ENCODE data around the gene RIPK1. TPM values are rescaled to one million over a fixed set of nuclear protein-coding genes. Genes with fewer than 3 reads are reported as not detected.
"Not testable (repeated sequence)": the region's sequence is repeated elsewhere in the genome, so short reads cannot be mapped to it uniquely, and the experiment has no call there.

RIPK1 gene
- total and polyA plus RNA-seq, 10 of the 15 experiments (the other 5 are each of a cell fraction or from before 2014, with no cell fraction given): 1.6 to 11.2 (median 6.3) TPM

DNA sequence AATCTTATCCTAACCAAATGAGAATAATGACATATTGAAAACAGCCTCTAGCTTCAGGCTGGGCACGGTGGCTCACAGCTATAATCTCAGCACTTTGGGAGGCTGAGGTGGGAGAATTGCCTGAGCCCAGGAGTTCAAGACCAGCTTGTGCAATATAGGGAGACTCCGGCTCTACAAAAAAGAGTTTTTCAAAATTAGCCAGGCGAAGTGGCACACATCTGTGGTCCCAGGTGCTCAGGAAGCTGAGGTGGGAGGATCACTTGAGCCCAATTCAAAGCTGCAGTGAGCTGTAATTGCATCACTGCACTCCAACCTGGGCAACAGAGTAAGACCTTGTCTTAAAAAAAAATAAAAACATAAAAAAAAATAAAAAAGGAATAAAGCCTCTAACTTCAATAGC is 84.4 kb downstream of the RIPK1 start (continued):
- TF ChIP-seq, protein P1, sequence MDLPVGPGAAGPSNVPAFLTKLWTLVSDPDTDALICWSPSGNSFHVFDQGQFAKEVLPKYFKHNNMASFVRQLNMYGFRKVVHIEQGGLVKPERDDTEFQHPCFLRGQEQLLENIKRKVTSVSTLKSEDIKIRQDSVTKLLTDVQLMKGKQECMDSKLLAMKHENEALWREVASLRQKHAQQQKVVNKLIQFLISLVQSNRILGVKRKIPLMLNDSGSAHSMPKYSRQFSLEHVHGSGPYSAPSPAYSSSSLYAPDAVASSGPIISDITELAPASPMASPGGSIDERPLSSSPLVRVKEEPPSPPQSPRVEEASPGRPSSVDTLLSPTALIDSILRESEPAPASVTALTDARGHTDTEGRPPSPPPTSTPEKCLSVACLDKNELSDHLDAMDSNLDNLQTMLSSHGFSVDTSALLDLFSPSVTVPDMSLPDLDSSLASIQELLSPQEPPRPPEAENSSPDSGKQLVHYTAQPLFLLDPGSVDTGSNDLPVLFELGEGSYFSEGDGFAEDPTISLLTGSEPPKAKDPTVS (IDR thresholded peaks at IDR 0.05; ENCODE audit: low read depth, low read length): no peak
- TF ChIP-seq STAT3 (IDR thresholded peaks at IDR 0.05; ENCODE audit: low read depth, low read length): no peak
- no peak for TF ChIP-seq BHLHE40 (IDR thresholded peaks at IDR 0.05; ENCODE audit: borderline replicate concordance in 1 of 2, low read depth in 2 of 2, low read length in 1 of 2)

DNA sequence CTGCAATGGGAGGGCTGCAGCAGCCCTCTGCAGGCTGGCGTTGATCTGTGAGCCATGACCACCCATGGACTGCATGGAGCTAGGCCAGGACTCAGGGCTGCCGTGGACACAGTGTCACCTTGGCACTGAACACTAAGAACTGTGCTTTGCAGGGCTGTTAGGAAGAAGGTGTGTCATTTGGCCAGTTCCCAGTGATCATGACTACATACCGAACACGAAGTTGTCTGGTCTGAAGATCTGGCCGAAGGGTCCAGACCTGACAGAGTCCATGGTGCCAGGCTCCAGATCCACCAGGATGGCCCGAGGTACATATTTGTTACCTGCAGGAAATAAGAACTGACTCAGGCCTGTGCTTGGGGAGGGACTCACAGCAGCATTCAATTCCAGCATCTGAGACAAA is 87.1 kb downstream of the RIPK1 start:
- H3K4me1 ChIP-seq (ENCODE audit: control insufficient read depth, insufficient read depth, low read length); BruUV-seq (replicated peaks); DNase-seq (ENCODE audit: low read depth, low spot score); H3K36me3 ChIP-seq (ENCODE audit: control insufficient read depth in 2 of 2, insufficient read depth in 2 of 2, low read length in 1 of 2); POLR2A ChIA-PET; SMC1A ChIA-PET (ENCODE audit: uncharacterized antibody, unreplicated experiment); H3K27me3 ChIP-seq (replicated peaks in 1 of 2; ENCODE audit: control insufficient read depth in 2 of 2, insufficient read depth in 2 of 2, low read length in 1 of 2); H3K9me3 ChIP-seq (replicated peaks; ENCODE audit: control insufficient read depth, insufficient read depth, low read length); H2AFZ ChIP-seq (ENCODE audit: control insufficient read depth, low read depth, low read length); H3K79me2 ChIP-seq (ENCODE audit: control insufficient read depth, insufficient read depth, low read length); H3K27ac ChIP-seq (ENCODE audit: control insufficient read depth, insufficient read depth); FAIRE-seq; in situ Hi-C loops (cut with MboI); H3K4me3 ChIP-seq; H3K4me2 ChIP-seq (ENCODE audit: control insufficient read depth, insufficient read depth); intact Hi-C loops (cut with micrococcal nuclease; ENCODE audit: unreplicated experiment); H4K20me1 ChIP-seq (ENCODE audit: control insufficient read depth, insufficient read depth); RAD21 ChIA-PET (ENCODE audit: unreplicated experiment); H3K9ac ChIP-seq (ENCODE audit: control insufficient read depth, insufficient read depth, low read length); ATAC-seq: not testable (repeated sequence)
- CTCF ChIA-PET: interaction anchor here (1.3 kb wide), 1 partner anchor 96 kb away, joined by 3 read pairs; no protein-coding TSS in a partner anchor
- 83% methylated on average over 6 of the region's 6 CpGs for WGBS (ENCODE audit: insufficient coverage, insufficient replicate concordance, low lambda C conversion rate, missing lambda C conversion rate)

All from GM12878 (cell line).